Breast epithelium (tissue), 3 donors: ENCODE data around the gene STAG1.
"Not testable (repeated sequence)": the region's sequence is repeated elsewhere in the genome, so short reads cannot be mapped to it uniquely, and the experiment has no call there.

Experiments used
- POLR2A ChIP-seq: fragments of 450-650 bp; IDR thresholded peaks from one replicate; pipeline ENCODE4 v1.6.1; 2016; ENCODE audit warnings: antibody characterized with exemption, mild to moderate bottlenecking, moderate library complexity
- POLR2AphosphoS5 ChIP-seq, 3 donors: sonication (generic); formaldehyde crosslinking; IDR thresholded peaks; one replicate each; pipeline ENCODE4 v1.6.1; 2017; ENCODE audit warnings: antibody characterized with exemption in 3 of 3
- TF ChIP-seq, protein P1 (sequence below), 3 donors: fragments of 450-650 bp; IDR thresholded peaks; one replicate each; pipeline ENCODE4 v1.5.1; 2016 to 2017; ENCODE audit warnings: antibody characterized with exemption in 3 of 3, mild to moderate bottlenecking in 3 of 3, moderate library complexity in 3 of 3

DNA sequence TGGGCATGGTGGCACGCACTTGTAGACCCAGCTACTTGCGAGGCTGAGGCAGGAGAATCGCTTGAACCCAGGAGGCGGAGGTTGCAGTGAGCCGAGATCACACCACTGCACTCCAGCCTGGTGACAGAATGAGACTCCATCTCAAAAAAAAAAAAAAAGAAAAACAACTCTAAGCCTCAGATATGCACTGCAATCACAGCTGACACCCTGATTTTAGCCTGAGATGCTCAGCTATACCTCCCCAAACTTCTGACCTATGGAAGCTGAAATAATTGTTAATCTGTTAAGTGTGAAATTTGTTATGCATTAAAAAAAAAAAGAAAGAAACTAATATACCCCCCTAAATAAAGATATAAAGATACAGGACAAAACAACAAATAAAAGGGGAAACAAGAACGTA, 2.6 kb downstream of the STAG1 start:
- TF ChIP-seq, protein P1, sequence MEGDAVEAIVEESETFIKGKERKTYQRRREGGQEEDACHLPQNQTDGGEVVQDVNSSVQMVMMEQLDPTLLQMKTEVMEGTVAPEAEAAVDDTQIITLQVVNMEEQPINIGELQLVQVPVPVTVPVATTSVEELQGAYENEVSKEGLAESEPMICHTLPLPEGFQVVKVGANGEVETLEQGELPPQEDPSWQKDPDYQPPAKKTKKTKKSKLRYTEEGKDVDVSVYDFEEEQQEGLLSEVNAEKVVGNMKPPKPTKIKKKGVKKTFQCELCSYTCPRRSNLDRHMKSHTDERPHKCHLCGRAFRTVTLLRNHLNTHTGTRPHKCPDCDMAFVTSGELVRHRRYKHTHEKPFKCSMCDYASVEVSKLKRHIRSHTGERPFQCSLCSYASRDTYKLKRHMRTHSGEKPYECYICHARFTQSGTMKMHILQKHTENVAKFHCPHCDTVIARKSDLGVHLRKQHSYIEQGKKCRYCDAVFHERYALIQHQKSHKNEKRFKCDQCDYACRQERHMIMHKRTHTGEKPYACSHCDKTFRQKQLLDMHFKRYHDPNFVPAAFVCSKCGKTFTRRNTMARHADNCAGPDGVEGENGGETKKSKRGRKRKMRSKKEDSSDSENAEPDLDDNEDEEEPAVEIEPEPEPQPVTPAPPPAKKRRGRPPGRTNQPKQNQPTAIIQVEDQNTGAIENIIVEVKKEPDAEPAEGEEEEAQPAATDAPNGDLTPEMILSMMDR (IDR thresholded peaks at IDR 0.05): not testable (repeated sequence)
- not testable (repeated sequence) for TF ChIP-seq POLR2A; POLR2AphosphoS5 (IDR thresholded peaks at IDR 0.05)
